H1 (cell line): Measurements from ENCODE around the gene MAP4K1.

Experiments used
- CTCF ChIP-seq, 3 experiments: IDR thresholded peaks; 1 replicate in 2 of 3; 2 replicates in 1 of 3; pipeline versions ENCODE4 v1.5.1 to v1.6.1; 2011; ENCODE audit warnings: low read length in 3 of 3, mild to moderate bottlenecking in 3 of 3, inconsistent platforms in 2 of 3, low read depth in 1 of 3, moderate library complexity in 1 of 3; ENCODE audit not compliant: insufficient read depth in 1 of 3; ENCODE audit errors: control extremely low read depth in 1 of 3
- POLR2A ChIP-seq, 2 experiments: IDR thresholded peaks; 1 replicate in 1 of 2; 2 replicates in 1 of 2; pipeline ENCODE4 v1.6.1; 2011; ENCODE audit warnings: low read depth in 2 of 2, low read length in 2 of 2, mild to moderate bottlenecking in 2 of 2; ENCODE audit errors: control extremely low read depth in 1 of 2
- SP1 ChIP-seq: IDR thresholded peaks from 2 replicates; pipeline ENCODE4 v1.6.1; 2011; ENCODE audit warnings: low read depth, low read length

DNA sequence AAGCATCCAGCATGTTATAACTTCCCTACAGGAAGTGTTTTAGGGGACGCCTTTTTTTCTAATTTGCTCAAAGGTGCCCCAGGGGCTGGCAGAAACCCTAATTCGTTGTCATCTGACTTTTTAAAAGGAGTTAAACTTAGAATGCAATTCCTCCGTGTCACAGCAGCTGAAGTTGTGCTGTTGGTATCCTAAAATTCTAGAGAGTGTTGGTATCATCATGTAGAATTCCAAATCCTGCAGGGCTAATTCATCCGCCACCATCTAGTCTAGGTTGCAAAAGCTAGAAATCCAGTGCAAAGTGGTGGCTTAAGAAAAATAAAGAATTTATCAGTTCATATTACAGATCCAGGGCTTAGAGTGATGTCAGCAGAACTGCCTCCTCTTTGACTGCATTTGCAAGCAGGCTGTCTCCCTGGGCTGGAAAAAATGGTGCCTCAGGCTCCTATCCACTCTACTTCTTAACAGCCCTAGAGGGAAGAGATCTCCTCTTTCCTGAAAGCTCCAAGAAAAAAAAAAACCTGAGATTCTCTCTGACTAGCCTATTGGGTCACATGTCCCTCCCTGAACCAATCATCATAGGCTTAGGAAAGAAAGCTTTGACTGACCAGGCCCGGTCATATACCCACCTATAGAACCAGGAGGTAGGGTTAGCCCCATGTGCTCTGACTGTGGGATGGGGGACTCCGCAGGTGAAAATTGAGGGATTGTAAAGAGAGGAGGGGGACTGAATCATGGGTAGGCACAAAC, 73.0 kb downstream of the MAP4K1 start:
- TF ChIP-seq CTCF (IDR thresholded peaks at IDR 0.05; ENCODE audit: control extremely low read depth in 1 of 3, insufficient read depth in 1 of 3, low read depth in 1 of 3, low read length in 3 of 3) (no peak; a peak in 1 of 4 replicates), SP1 (no peak), POLR2A (IDR thresholded peaks at IDR 0.05; ENCODE audit: control extremely low read depth in 1 of 2, low read depth in 2 of 2, low read length in 2 of 2) (no peak)
